ENCODE measurements around the gene SMIM15.

SMIM15 gene

DNA sequence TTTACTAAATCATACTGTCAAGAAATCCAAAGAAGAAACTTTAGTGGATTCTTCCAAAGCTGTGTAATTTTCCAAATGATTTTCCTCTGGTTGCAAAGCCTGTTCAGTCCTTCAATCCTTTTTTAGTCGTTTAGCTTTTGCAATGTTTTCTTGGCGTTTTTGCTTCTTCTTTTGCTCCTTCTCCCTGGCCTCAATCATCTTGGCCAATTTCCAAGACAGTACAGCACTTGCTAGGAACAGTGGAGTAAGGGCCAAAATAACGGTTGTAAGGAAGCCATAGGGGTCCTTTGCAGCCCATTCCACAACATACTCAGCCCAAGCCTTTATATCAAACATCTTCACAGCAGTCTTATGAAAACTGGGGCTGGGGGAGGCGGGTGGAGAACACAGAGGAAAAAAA, 2.4 kb downstream of the SMIM15 start:
- no peak for DNase-seq (ENCODE audit: low read depth in 2 of 2)

GRCh38 chr5:61159070-61159469, 3.2 kb downstream of the SMIM15 start:
- no peak for DNase-seq (ENCODE audit: low read depth in 2 of 2)

DNA sequence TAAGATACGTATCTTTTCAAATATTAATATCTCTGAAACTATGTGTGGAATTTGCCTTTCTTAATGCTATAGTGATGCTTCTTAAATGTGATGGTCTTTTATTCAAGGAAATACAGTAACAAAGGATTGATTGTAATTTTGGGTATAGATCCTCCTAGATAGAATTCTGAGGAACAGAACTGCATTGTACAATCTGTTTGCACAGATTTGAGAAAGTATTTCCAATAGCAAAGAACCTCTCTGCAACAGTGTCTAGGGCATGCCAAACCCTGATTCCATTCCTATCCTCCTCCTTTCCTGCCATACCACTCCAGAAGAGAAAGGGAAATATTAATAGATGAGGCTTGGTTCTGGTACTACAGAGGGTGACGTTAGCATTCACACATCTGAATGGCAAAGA, 10.4 kb downstream of the SMIM15 start:
- DNase-seq (ENCODE audit: low read depth in 2 of 2) = no peak

GRCh38 chr5:61148515-61148914, 13.8 kb downstream of the SMIM15 start:
- no peak for DNase-seq (ENCODE audit: low read depth in 2 of 2)

GRCh38 chr5:61142811-61143210, 19.5 kb downstream of the SMIM15 start:
- no peak for DNase-seq (ENCODE audit: low read depth in 2 of 2)

DNA sequence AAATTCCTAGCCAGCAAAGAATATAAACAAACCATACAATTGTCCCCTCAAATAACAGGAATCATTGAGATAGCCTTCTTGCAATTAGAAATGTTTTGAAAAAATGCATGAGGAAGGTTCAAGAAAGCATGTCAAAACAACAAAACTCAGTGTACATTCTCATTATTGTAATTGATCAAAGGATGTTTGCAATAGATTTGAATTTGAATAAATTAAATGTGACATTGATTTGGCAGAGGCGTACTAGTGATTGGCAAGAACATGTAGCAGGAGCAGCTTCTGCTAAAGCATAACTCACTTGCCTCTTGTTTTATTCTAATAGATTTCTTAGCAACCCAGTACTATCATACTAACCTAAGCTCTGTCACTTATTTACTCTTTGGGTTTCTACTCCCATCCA, 19.9 kb downstream of the SMIM15 start:
- DNase-seq (ENCODE audit: low read depth in 2 of 2) = no peak

DNA sequence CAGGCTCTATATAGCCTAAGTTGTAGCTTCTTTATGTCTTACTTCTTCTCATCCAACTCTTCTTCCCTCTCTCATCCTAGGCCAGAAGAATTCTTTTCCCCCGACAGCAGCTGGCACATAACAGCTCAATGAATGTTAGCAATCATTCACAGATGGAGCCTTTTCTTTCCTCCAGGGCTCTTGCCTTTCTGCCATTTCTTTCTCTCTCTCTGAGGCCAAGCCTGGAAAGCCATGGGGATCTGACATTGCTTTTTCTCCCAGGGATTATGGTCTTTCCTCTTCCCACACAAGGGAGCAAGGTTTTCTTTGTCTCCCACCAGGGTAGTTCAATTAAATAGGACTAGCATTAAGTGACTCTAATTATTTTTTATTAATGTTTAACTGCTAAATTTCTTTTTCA, 20.5 kb downstream of the SMIM15 start:
- no peak for DNase-seq (ENCODE audit: low read depth in 2 of 2)

GRCh38 chr5:61139931-61140330, 22.3 kb downstream of the SMIM15 start:
- DNase-seq (ENCODE audit: low read depth in 2 of 2) = no peak

- DNase-seq (ENCODE audit: low read depth in 2 of 2) = no peak
Measured at GRCh38 chr5:61139094-61139873, 23.0 kb downstream of the SMIM15 start.

DNA sequence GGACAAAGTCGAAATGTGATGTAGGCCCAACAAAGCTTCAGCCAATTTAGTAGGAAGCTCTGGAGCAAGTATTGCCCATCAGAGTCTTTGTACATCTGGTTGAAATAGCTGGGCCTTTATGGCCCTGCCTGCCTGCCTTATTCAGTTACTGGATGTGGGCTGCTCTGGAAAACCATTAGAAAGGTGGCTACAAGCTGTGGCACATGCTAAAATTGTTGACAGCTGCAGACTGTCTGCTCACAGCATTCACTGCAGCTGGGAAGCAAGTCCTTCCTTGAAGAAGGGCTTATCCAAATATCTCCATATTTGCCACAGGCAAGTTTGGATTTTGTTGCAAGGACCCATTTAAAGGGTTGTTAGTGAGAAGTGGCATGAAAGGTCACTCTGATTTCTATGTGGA, 24.4 kb downstream of the SMIM15 start:
- DNase-seq (ENCODE audit: low read depth in 2 of 2) = no peak

GRCh38 chr5:61132559-61132958, 29.7 kb downstream of the SMIM15 start:
- DNase-seq (ENCODE audit: low read depth in 2 of 2) = no peak

DNA sequence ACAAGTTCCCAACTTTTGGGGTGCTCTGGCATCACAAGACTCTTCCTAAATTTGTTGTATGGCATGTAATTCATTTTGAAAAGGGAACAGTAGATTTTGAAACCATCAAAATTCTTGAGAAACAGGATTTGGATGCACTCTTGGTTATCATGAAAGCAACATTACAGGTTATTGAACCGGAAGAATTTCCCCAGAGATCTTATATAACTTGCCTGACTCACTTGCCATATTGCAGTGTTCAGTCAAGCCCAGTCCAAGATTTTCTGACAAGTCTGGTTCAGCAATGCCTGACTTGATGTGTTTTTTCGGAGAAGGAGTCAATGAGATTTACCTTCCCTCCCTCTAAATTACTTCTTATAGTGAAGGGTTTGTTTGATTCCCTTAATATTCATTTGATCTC, 32.0 kb downstream of the SMIM15 start:
- no peak for DNase-seq (ENCODE audit: low read depth in 2 of 2)

GRCh38 chr5:61123145-61123544, 39.1 kb downstream of the SMIM15 start:
- DNase-seq (ENCODE audit: low read depth in 2 of 2) = no peak

DNA sequence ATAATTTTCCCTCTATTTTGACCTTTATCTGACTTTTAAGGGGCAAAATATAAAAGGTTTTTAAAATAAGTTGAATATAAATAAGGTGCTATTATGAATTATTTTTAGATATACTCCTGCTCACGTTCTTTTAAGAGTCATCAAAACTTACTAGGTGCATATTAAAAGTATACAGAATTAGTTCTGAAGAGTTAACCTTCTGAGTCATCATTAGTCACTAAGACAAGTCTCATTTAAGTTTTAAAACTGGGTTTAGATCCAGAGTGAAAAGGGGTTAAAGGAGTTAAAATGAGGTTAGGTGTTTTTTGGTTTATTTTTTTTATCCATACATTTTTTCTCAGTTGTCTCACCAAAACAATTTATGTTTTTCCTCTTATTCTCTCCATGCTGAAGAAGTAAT, 41.7 kb downstream of the SMIM15 start:
- no peak for DNase-seq (ENCODE audit: low read depth in 2 of 2)

- no peak for DNase-seq (ENCODE audit: low read depth in 2 of 2)
Measured at GRCh38 chr5:61119066-61119465, 43.2 kb downstream of the SMIM15 start.

- DNase-seq (ENCODE audit: low read depth in 2 of 2) = no peak
Measured at GRCh38 chr5:61115968-61116367, 46.3 kb downstream of the SMIM15 start.

DNA sequence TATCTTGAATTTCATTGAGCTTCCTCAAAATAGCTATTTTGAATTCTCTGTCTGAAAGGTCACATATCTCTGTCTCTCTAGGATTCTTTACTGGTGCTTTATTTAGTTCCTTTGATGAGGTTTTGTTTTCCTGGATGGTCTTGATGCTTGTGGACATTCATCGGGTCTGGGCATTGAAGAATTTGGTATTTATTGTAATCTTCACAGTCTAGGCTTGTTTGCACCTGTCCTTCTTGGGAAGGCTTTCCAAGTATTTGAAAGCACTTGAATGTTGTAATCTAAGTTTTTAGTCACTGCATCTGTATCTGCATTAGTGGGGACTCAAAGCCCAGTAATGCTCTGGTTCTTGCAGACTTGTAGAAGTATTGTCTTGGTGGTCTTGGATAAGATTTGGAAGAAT, 47.8 kb downstream of the SMIM15 start:
- no peak for DNase-seq (ENCODE audit: low read depth in 2 of 2)

Measured in stimulated activated CD8-positive, alpha-beta memory T cell treated with anti-CD3 and anti-CD28 coated beads, Interleukin-15, amount 100 ng/mL, for 48 hours (primary cell).